GM12873 (cell line): ENCODE measurements around the gene TBC1D16.

Experiments used
- CTCF ChIP-seq: IDR thresholded peaks from 2 replicates; pipeline ENCODE4 v1.5.1; 2012; ENCODE audit warnings: low read depth, mild to moderate bottlenecking, moderate library complexity, low read length, control low read depth; ENCODE audit not compliant: insufficient read depth; ENCODE audit errors: missing control alignments

TBC1D16 gene

DNA sequence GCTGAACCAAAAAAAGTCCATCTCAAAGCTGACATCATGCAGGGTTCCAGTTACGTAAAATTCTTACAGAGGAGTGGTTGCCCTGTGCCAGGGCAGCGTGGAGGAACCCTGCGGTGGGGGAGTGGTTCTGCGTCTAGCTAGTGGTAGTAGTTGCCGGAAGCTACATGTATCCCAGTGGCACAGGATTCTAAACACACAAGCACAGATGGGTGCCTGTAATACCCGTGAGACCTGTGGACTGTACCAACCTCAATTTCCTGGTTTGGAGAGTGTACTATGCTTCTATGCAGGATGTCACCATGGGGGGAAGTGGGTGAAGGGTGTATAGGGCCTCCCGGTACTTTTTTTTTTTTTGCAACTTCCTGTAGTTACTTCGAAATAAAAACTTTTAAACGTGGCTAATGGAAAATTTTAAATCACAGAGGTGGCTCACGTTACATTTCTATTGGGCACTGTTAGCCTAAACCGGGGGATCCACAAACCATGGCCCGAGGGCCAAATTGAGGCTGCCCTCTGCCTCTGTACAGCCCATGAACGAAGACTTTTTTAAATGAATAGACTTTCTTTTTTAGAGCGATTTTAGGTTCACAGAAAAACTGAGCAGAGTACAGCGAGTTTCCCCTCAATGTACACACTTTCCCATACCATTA is 38.5 kb downstream of the TBC1D16 start:
- TF ChIP-seq CTCF, result no peak

- no peak for TF ChIP-seq CTCF
Observed at GRCh38 chr17:79996291-79996690, 39.4 kb downstream of the TBC1D16 start.

GRCh38 chr17:79995696-79996095 is 40.0 kb downstream of the TBC1D16 start:
- no peak for TF ChIP-seq CTCF

- no peak for TF ChIP-seq CTCF
Observed at GRCh38 chr17:79994602-79995001, 41.1 kb downstream of the TBC1D16 start.

GRCh38 chr17:79993390-79994227 is 42.1 kb downstream of the TBC1D16 start:
- TF ChIP-seq CTCF, result no peak

GRCh38 chr17:79992649-79993389 is 42.9 kb downstream of the TBC1D16 start:
- TF ChIP-seq CTCF, result no peak
